Measurements from ENCODE around the gene SCNN1B.
"Not testable (repeated sequence)": the region's sequence is repeated elsewhere in the genome, so short reads cannot be mapped to it uniquely, and the experiment has no call there.

Gene SCNN1B

DNA sequence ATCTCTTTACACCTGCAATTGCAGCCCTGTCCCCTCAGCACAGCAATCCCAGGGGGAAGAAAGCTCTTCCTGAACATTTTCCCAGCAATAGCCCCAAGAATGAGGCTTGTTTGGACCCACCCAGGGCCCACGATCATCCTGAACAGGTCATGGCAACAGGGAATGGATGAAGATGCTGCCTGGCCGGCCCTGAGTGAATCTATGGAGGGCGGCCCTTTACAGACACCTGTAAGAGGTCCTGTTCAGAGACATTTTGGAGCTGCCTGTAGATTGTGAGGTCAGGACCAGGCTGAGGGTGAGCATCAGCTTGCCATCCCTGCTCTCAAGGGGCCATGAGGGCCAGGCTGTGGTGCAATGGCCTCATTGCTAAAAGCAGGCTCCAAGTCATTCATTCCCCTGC lies 81.8 kb downstream of the SCNN1B start:
- no peak for DNase-seq

DNA sequence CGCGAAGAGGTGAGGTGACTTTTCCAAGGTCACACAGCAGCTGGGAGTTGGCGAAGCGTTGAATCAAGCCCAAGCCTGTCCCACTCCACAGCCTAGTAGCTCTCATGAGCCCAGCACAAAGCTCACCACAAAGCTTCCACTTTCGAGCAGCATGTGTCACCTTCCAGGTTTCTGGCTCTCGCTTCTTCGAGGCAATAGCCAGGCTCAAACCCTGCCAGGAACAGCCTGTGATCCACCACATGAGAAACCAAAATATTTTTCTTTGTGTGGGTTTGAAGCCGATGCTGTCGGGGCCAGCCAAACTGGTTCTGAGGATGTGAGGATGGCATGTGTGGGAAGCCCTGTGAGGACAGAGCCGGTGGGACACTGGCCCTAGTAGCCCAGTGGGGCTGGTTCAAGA lies 82.8 kb downstream of the SCNN1B start:
- no peak for DNase-seq

DNA sequence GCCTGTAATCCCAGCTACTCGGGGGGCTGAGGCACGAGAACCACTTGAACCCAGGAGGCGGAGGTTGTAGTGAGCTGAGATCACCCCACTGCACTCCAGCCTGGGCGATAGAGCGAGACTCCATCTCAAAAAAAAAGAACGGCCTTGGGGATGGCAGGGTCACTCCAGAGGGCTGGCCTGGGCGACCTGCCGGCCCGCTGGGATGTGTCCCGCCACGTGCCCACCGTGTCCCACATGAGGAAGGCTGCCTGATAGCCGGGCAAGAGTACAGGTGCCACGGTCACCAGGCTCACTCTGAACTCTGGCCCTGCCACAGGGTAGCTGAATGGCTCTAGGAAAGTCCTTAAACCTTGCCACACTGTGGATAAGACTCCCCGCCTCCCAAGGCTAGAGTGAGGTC lies 83.3 kb downstream of the SCNN1B start:
- DNase-seq = no peak

DNA sequence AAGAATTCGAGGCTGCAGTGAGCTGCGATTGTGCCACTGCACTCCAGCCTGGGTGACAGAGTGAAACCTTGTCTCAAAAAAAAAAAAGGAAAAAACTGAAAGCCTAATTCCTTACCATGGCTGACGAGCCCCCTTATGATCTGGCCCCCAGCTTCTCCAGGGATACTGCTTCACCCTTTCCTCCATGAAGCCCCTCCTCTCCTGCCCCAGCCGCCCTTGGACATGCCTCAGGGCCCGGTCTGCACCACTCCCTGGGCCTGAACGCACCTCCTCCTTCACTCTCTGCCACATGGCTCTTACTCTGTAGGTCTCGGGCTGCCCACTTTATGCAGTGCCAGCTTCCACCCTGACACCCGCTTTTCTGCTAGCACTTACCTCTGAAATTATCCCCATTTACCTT lies 85.6 kb downstream of the SCNN1B start:
- DNase-seq = no peak

DNA sequence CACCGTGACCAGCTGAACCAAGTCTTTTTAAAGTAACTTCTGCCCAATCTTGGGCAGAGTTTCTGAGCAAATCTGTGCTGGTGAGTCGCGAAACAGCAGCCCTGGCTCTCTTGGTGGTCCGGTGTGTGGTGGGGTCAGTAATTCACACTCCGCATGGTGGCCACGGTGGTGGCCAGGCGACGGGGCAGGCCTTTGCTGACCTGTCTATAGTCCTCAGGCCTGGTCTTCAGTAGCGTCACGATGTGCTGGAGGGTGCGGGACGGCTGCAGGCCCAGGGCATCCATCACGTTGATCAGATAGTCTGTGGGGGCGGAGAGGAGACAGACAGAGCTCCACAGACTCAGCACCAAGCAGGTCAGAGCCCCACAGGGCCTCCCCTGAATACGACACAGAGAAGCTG lies 86.7 kb downstream of the SCNN1B start:
- no peak for DNase-seq

DNA sequence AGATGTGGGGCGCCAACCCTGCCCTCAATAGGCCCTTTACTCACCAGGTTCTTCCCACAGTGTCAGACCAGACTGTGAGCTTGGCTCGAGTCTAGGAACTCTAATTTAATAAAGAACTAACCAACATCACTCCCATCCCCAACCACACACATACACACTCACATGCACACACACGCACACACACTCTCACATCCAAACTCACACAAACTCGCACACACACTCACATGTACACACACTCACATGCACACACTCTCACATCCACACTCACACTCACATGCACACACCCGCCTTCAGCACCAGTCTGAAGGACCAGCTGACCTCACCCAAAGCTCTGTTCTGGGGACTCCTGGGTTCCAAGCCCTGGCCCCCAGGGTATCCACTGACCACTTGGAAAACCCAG lies 87.1 kb downstream of the SCNN1B start:
- no peak for DNase-seq

DNA sequence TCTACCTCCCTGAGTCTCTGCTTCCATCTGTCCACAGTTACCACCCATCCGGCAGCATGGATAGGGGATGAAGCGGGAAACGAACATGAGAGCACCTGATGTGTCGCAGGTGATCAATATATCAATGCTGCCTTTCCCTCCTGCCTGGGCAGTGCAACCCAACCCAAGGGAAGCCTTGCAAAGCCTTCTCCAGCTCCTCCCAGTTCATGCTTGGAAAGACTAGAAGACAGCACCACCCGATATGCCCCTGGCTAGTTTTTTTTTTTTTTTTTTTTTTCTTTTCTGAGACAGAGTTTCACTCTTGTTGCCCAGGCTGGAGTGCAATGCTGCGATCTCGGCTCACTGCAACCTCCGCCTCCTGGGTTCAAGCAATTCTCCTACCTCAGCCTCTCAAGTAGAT lies 87.8 kb downstream of the SCNN1B start:
- DNase-seq = not testable (repeated sequence)

DNA sequence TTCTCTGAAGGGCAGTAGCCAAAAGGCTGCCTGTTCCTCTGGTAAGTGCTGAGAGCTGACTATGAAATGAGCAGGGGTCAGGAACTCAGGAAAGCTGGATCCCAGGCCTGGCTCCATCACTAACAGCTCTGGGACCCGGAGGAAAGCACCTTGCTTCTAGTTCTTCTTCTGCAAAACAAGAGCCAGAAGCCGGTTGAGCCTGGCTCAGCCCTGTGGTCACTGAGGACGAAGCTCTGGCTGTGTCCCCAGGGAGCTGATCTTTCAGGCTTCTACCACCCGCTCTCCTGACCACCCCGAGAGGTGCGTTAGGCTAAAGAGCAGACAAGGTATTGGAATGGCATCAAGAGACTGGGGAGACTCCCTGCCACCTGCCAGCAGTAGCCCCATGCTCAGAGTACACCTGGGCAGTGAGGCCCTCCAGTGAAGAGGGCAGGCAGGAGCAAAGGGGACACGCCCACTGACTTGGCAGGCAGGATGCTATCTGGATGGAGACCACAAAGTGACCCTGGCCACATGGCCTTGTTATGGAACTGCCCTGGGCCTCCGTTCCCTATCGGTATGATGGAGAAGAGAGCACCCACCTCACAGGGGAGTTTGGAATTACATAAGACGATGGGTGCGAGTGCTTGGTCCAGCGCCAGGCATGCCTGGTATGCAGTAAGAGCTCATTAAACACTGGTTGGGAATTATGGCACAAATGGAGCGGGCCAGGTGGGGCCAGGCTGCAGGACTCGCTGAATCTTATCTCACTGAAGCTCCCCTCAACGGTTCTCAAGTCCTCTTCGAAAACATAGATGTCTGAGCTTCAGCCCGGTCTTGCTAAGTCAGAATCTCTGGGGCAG lies 89.5 kb downstream of the SCNN1B start:
- DNase-seq = no peak

DNA sequence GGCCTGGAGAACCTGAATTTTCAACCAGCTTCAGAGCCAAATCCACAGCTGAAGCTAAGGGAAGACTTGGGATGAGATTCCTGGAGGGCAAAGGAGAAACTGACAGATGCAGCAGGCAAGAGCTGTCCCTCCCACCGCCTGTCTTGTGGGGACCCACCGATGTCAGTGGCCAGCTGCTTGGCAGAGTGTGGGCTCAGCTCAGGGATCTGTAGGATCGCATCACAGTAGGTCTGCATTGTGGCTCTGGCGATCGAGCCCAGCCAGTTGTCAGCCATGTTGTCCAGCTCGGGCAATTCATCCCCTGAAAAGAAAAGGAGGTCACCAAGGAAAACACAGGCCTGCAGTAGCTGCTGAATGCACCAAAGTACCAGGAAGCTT lies 90.1 kb downstream of the SCNN1B start:
- DNase-seq = no peak

DNA sequence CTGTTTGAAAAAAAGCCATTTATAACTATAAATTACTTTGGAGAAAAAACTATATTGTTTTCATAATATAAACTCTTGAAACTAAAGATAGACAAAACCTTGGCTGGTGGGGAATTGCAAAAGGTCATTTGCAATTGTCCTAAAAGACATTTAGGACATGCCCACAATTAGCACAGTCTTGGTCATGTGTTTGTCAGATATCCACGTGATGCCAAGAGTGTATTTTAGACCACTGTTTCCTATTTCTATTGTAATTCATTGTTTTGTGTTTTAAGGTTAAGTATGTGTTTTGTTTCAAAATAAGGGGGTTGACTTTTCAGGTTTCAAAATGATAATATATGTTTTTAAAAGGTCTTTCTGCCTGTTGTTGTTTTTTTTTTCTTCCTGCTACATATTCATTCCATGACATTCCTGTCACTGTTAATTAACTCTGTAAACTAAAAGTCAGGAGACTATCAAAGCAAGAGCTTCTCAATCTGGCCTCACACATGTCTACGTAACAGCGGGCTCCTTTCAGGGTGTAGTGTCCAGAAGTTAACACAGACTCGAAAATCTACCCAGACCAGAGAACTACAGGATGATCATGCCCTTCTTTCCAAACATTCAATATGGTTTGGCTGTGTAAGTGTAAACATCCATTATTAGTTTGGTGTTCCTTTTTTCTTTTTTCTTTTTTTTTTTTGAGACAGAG lies 92.2 kb downstream of the SCNN1B start:
- no peak for DNase-seq

DNA sequence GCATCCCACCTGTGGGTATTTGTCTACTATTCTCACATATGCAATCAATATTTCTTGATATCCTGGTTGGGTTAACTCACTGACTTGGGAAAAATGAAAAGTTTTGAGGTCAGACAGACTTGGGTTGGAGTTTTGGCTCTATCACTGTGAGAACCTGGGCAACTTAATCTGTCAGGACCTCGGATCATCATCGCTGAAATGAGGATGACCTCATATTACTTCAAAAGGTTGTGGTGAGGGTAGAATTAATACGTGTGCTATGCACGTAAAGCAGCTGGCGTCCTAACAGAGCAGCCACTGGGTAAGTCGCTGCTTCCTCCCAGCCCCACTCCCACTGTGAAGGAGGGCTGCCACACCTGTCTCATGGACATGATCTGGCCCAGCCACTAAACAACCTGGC lies 93.6 kb downstream of the SCNN1B start:
- no peak for DNase-seq

DNA sequence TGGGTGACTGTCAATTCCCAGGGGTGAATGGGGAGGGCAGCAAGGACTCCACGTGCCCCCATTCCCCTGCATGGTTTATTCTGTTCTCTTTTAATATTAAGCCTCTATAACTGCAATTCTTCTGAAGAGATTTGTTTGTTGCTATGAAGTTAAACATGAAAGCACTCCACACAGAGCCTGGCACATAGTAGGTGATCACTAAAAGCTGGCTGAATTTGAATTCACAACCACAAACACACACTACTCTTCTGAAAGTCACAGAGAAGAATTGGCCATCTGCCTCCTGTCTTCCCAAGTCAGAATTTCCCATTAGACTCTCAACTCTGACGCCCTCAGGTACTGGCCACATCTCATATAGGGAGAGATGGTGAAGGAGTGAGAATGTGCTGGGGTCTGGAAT lies 95.4 kb downstream of the SCNN1B start:
- DNase-seq = no peak

DNA sequence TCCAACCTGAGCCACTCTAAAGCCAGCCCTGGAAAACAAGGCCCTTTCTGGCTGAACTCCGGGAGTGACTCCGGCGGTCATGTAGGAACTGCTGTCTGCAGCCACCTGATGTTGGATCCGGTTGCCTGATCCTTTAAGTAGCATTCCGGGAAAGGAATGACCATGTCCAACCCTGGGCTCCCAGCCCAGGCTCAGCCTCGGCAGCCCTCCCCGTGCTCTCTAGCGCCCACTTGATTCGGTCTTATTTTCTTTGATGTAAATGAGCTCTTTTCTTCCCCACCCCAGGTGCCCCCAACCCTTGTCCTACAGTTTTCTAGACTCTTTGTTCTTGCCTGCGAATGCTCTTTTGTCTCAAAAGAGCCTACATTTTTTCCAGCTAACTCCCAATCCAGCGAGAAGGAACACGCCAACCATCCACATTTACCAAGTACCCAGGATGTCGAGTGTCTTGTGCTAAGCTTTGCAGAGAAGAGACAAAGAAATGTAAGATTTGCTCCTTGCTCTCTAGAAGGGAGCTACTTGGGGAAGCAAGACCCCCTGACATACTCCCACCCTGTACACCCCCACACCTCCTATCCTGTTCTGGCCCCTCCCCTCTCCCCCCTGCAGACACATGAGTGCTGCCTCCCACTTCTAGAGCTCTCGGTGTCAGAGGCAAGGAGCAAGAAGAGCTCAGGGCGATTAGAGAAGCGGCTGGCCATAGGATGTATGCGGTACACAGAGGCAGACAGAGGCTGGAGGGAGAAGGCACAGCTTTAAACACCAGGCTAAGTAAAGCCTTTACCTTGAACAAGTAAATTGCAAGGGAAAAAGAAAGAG lies 97.1 kb downstream of the SCNN1B start:
- no peak for DNase-seq

DNA sequence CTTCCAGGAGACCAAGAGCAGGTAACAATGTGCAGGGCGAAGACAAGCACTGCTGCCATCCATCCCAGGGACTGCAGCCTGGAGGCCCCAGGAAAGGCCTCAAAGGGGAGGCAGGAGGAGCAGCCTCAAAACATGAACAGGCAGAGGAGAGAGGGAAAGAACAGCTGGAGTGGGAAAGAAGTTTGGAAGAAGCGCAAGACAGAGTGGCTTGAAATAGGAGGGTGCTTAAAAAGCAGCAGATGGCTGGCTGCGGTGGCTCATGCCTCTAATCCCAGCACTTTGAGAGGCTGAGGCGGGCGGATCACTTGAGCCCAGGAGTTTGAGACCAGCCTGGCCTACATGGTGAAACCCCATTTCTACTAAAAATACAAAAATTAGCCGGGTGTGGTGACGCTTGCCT lies 98.3 kb downstream of the SCNN1B start:
- DNase-seq = not testable (repeated sequence)

DNA sequence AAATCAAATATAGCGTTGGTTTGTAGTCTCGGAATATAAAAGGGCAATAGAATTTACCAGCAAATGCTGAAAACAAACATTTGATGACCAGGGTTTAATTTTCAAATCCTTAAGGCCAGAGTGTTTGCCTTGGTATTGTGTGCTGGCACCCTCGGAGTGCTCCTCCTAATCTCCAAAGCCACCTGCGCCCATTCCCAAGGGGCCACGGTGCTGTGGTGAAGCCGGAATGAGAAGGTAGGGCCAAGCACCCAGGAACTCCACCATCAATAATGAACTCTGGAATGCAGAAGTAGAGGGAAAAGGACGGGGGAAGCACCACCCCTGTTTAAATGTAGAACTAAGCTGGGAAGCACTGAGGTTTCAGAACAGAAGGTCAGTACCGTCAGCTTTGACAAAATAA lies 99.0 kb downstream of the SCNN1B start:
- no peak for DNase-seq

DNA sequence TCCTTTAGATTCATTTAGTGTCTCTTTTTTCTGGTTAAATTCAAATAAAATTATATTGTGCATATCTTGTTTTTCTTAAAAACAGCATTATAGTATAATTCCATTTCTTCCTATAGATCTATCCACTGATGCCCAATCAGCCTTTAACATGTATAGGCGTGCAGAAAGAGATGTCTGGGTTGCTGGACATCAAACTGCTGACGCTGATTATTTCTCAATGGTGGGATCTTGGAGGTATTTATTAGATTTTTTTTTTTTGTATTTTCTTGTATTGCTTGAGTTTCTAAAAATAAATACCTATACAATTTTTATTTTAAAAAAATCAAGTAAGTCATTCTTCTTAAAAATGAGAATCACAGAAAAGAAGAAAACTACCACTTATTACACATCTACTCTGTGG lies 100.0 kb downstream of the SCNN1B start:
- no peak for DNase-seq

DNA sequence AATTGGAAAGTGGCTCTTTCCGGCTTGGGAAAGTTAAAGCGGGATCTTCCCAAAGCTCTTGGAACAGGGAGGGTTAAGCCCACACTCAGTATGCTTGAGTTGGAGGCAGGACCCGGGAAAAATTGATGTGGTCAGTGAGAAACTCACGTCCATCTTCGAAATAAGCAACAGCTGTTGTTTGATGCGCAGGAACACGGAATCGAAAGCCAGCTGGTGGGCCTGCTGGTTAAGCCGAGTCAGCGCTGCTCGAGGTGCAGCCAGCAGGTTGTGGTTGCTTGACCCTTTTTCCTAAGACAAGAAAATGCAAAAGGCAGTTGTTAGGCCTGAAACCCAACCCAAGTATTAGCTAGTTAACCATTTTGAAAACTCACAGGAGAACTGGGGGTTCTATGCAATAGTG lies 101.4 kb downstream of the SCNN1B start:
- no peak for DNase-seq

DNA sequence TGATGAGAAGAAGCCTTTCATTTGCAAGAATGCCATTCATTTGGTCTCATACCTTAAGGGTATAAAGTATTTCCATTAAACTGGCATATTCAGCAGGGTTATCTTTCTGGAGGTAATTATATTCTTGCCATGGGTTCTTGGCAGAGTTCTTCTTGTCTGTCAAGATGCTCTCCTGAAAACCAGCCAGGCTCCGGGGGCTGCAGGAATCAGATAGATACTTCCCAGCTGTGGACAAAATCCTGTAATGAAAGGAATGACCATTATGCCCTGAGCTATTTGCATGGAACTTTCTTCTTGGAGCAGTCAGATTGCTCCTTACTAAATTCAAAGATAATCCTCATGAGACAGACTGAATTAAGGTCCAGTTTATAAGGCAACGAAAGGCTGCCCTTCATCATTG lies 103.9 kb downstream of the SCNN1B start:
- DNase-seq = no peak

DNA sequence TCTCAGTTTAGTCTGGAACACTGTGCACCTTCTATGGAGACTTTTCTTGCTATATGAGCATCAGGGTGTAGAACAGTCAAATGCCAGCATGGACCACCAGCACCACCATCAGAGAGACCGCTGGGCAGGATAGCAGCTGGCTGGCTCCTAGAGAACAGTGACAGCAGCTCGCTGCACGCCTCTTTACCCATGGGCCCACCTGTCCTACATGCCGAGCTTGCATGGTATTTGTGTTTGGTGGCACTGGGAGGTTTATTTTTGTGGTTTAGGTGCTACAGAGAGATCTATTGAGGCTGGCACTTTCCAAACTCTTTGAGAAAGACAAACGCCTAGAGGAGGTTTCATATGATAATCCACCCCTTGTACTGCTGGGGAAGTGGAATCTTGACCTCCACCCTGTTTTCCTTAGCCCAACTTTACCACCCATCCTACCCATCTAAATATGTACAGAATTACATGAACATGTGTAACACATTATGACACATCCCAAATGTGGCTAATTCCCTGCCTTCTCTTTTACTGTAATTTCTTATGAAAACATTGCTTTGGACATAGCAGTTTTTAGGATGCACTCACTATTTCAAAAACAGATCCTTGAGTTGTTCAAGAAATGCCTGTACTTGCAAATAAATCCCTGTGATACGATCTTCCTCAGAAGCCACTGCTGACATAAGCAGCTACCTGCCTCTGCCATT lies 104.6 kb downstream of the SCNN1B start:
- DNase-seq = no peak

DNA sequence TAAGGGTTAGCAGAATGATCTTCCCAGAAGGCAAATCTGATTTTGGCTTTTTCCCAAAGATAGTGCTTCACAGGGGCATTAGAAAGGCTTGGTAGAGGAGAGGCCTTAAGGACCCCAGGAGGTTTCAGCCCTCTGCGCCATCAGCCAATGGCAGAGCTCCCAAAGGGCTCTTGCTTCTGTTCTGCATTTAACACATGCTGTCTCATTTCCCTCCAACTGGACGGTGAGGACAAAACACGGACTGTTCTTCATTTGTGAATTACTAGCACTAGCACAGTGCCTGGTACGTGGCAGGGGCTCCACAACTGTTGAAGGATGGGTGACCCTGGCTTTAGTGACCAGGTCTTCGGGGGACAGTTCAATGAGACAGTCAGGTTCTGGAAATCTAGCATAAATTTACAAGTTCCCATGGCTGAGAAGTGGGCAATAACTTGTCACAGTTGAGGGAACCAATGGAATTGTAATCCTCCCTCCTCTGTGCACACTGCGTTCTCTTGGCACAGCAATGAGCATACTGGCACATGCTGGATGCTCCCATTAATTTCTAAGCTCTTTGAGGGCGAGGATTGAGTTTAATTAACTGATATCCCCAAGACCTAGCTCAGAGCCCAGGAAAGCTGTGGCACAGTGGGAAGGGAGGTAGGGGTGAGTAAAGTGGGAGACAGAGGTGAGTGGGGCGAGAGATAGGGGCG lies 105.5 kb downstream of the SCNN1B start:
- DNase-seq = no peak

DNA sequence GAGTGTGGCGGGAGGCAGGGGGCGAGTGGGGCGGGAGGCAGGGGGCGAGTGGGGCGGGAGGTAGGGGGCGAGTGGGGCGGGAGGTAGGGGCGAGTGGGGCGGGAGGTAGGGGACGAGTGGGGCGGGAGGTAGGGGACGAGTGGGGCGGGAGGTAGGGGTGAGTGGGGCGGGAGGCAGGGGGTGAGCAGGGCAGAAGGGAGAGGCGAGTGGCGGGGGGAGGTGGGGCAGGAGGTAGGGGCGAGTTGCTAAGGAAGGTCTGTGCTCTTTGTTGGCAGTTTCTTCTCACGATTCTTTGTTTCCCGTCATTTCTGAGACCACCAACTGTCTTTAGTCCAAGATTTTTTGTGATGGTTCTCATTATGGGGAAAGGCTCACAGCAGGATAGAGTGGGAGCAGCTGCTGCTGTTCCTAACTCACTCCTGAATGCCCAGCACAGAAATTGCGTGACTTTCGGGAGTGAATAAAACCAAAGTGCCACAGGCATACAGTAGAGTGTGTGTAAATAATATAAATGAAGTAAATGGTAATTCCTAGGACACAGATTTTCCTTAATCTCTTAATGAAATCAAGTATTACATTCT lies 106.2 kb downstream of the SCNN1B start:
- no peak for DNase-seq

DNA sequence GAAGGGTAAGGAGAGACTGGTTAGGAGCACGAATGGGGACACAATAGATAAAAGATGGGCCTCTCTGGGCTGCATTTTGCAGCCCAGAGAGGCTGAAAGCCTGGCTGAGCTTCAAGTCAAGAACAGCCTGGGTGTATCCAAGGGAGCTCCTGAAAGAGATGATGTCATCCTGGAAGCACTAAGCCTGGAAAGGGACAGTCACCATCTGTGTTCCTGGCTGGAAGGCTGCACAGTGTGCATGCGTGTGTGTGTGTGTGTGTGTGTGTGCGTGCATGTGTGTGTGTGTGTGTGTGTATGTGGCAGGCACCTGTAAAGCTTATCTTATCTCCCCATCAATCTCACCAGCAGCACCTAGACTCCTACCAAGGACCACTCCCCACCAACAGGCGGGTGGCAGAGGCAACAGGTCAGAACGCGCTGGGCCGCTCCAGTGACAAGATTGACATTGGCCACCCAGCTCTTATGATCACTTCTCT lies 106.8 kb downstream of the SCNN1B start:
- no peak for DNase-seq
